HG02588 (cell line): ENCODE data around the gene SOX6.
"Not testable (repeated sequence)": the region's sequence is repeated elsewhere in the genome, so short reads cannot be mapped to it uniquely, and the experiment has no call there.

Experiments
- ATAC-seq: cut with Tn5 transposase; IDR thresholded peaks from one replicate; pipeline ENCODE4 v1.9.1; 2021; ENCODE audit warnings: mild to moderate bottlenecking, moderate library complexity; ENCODE audit not compliant: unreplicated experiment

Gene SOX6

DNA sequence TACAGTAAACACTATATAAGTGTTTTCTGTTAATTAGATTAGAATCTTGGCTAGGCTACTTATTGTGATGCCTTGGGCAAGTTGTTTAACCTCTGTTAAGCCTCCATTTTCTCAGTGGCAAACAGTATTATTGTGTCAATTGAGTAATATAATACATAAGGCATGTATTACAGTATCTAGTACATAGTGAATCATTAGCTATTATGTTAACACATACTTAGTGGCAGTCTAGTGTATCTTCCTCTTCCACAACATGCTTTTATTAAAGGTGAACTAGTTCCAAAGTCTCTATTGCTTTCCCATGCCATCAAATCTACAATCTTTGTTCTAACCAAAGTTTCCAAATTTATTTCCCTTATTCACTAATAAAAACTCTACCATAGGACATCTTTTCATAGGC, 200.9 kb downstream of the SOX6 start:
- ATAC-seq, result no peak

DNA sequence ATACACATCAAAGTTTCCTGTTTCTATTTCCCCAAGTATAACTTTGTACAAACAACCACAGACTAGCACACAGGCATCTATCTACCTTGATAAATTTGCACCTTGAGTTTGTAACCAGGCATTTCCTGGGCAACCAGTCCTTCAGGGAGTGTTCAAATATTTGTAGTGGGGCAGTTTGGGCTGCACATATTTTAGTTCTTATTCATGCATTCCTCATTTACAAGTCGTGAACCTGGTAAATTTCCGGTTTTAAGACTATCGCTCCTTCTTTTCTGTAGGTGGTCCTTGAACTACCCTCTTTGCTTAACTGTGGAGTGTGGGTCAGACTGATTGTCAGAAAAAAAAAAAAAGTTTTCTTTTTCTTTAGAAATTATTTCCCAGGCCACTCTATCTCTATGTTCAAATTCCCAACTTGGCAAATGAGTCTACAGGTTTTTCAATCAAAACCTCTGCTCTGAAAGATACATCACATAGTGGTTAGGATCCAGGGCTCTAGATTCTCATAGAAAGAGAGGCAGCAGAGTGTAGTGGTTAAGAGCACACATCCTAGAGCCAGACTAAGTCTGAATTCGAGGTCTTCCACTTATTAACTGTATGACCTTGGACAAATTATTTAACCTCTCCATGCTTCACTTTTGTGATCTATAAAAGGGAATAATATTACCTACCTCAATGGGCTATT, 201.5 kb downstream of the SOX6 start:
- no peak for ATAC-seq

DNA sequence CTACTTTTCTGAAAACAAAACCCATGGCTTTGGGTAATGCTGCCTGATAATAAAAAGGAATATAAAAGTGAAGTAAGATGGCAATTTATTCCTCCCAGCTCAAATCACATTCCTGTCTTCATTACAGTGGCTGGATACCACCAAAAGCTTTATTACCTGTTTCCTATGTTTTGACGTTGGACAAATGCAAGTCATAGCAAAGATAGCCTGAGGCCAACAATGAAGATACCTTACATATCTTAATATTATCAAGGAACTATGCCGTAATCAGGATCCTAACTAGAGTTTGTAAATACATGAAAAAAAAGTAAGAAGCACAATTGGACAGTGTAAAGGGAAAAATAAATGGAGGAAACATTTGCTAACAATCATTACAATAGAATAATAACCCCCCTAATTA, 202.4 kb downstream of the SOX6 start:
- ATAC-seq, result no peak

DNA sequence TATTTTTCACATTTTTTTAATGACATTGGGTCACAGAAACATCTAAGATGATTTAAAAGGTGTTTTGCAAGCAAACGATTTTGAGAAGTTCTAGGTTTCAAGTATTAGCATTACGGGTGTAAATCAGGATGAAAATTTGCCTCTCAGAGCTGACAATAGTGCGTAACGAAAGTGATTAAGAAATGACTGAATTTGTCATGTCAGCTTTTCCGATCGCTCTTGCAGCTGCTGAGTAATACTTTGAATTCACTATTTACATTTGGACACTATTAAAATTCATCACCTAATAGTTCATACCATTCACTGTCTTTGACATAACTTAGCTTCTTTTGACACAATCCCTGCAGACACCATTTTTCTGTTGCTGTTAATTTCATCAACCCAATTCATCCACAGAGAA, 205.2 kb downstream of the SOX6 start:
- ATAC-seq, result no peak

DNA sequence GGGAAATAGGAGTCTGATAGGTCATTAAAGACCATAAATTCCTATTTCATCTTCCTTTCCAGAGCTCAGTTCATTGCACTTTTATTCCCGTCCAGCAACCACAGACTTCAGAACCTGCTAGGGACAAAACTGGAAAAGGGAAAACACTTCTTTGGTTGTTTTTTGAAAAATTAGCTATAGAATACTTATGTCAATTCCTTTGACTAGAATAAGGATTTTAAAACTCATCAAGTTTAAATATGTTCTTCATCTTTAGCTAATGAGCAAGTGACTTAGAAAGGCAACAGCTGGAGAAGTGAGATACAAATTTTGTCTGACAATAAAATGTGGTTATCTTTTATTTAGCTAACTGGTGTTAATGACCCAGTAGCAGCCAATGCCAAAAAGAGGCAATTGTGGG, 206.9 kb downstream of the SOX6 start:
- ATAC-seq, result no peak

DNA sequence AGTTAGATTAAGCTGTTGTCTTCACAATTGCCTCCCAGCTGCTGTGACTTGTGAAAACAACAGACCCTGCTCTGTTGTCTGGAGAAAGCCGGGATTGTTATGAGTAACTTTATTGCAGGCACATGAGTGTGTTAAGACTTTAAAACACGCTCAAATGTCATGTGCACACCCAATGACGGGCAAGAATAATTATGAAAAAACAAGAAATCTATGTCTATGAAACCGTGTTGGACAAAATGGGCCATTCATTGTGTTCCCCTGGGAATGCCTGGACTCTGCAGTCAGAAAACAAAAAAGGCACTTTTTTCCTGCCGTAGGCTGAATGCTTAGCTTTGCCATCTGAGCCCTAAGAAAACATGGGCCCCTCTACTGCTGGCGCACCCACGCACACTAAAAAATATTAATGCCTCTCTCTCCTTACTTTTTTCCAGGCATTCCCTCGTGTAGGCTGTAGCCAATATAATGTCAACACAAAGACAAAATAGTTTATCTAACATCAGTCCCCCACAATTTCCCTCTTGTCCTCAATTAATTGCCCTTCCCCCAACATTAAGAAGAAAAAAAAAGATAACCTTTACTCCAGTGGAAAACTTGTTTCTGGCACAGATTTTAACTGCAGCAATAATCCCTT, 207.9 kb downstream of the SOX6 start:
- ATAC-seq, result no peak

DNA sequence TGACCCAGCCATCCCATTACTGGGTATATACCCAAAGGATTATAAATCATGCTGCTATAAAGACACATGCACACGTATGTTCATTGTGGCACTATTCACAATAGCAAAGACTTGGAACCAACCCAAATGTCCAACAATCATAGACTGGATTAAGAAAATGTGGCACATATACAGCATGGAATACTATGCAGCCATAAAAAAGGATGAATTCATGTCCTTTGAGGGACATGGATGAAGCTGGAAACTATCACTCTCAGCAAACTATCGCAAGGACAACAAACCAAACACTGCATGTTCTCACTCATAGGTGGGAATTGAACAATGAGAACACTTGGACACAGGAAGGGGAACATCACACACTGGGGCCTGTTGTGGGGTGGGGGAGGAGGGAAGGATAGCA, 209.4 kb downstream of the SOX6 start:
- not testable (repeated sequence) for ATAC-seq

DNA sequence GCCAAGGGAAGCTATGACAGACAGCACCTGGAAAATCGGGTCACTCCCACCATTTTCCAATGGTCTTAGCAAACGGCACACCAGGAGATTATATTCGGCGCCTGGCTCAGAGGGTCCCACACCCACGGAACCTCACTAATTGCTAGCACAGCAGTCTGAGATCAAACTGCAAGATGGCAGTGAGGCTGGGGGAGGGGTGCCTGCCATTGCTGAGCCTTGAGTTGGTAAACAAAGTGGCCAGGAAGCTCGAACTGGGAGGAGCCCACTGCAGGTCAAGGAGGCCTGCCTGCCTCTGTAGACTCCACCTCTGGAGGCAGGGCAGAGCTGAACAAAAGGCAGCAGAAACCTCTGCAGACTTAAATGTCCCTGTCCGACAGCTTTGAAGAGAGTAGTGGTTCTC, 214.7 kb downstream of the SOX6 start:
- ATAC-seq, result not testable (repeated sequence)

DNA sequence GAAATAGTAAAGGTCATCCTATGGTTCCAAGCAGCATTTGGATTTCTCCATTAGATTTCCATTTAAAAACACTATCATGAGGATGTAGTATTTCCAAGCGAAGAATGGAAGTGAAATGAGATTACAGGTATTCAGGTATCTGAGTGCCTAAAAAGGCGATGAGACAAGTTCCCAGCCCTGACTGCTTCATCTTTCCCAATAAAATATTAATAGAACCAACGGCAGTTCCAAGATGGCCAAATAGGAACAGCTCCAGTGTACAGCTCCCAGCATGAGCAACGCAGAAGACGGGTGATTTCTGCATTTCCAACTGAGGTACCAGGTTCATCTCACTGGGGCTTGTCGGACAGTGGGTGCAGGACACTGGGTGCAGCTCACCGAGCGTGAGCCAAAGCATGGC, 215.2 kb downstream of the SOX6 start:
- not testable (repeated sequence) for ATAC-seq

DNA sequence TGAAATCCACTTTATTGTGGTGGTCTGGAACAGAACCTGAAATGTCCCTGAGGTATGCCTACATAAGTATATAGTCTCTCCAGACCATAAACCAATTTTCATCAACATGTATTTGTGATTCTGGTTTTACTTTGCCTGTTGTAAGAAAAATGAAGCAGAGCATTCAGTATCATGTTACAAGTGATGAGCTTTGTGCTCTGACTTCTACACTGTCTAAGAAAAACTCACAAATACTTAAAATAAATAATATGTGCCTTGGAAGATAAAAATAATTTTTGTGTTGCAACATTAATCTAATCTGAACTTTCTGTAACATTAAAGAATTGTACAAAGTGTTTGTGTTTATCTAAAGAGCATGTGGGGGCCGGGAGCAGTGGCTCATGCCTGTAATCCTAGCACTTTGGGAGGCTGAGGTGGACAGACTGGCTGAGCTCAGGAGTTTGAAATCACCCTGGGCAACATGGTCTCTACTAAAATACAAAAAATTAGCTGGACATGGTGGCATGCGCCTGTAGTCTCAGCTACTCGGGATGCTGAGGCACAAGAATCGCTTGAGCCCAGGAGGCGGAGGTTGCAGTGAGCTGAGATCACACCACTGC, 219.5 kb downstream of the SOX6 start:
- ATAC-seq, result no peak

DNA sequence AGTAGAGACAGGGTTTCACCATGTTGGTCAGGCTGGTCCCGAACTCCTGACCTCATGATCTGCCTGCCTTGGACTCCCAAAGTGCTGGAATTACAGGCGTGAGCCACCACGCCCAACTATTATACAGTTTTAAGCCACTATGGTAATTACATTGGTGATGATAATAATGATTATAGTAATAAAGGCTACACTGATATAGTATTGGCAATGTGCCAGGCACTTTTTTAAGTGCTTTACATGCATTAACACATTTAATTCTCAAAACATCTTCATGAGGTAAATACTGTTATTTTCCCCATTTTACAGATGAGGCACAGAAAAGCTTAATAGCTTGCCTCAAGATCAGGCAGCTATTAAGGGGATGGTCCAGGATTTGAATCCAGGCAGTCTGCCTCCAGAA, 222.5 kb downstream of the SOX6 start:
- ATAC-seq, result no peak

DNA sequence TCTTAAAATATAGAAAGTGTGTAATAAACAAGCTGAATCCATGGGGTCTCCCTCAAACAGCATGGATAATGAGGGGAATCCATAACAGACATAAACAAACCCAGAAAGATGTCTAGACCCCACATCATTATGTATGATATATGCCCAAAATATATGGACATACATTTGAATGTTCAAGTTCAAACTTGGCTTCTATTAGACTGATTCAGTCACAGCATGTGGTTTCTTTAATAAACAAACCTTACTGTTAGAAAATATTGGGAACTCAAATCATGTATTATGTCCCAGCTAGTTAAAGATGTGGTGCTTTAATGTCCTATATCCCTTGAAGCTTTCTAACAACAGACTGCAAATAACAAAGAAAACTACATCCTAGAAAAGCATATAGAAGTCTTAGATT, 228.6 kb downstream of the SOX6 start:
- ATAC-seq, result no peak

DNA sequence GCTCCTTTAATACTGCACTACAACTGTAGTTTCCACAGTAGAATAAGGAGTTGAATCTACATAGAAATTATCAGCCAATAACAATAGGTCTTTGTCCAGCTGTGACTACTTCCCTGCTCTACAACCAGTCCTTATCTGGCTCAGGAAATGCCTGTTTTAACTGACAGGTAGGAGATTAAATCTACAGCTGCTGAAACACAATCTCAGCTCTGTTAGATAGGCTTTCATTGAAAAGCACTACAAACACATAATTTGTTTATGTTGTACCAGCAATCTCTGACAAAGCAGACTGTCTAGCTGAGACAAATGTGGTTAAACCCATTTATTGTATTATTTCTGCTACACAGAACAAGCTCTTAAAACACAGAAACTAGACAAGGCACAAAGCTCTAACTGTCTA, 230.0 kb downstream of the SOX6 start:
- ATAC-seq, result no peak

DNA sequence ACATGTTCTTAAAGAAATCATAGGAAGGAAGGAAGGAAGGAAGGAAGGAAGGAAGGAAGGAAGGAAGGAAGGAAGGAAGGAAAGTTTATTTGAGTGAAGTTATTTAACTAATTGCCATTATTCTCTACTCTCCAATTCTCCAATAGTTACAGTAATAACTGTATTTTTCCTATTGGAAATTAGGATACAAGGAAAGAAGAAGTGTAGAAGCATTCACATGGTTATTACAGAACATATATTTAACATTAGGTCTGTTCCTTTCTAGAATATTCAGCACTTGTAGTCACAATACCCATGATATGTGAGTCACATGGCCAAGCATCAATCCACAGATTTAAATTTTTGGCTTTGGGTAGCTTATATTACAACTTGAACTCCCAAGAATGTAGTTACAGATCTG, 230.6 kb downstream of the SOX6 start:
- no peak for ATAC-seq

DNA sequence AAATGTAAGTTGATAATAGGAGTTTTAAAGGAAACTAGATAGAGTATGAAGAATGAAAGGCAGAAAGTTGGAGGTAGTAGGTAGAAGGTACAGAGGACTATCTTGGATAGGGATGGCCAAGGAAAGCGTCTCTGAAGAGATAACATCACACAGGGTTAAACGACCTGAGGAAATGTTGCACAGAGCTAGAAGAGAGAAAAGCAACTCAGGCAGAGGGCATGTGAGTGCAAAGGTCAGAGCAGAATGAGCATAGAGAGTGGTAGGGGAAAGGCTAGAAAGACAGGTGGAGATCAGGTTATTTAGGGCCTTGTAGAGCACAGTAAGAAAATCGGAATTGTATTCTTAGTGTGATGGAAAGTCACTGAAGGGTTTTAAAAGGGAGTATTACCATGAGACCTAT, 232.0 kb downstream of the SOX6 start:
- ATAC-seq, result no peak

DNA sequence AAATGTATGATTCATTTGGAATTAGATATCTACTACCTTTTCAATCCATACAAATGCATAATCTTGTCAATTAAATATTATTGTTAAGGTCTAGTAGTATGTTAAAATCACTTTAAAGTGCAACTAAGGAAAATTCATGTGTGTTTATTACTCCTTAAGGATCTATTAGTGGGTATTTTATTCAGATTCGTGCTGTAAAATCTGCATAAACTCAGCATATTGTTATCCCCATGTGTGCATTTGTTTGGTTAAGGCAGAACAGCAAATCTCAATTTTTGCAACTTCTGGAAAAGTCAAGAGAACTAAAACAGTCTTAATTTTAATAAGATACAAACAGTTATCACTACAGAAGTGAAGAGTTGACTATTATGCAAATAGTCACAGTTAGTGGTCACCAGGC, 234.5 kb downstream of the SOX6 start:
- ATAC-seq, result no peak

DNA sequence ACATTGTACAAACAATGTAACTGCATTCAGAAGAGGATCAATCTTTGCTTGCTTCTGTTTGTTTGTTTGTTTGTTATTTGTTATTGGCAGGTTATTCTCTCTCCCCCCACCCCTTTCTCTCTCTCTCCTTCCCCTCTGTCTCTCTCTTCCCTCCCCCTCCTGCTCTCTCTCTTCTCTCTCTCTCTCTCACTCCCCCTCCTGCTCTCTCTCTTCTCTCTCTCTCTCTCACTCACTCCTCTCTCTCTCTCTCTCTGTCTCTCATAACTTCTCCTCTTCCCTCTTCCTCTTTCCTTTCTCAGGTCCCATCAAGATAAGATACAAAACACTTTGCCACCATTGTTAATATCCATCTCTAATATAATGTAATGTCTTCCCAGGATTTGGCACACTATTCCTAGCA, 236.3 kb downstream of the SOX6 start:
- no peak for ATAC-seq

DNA sequence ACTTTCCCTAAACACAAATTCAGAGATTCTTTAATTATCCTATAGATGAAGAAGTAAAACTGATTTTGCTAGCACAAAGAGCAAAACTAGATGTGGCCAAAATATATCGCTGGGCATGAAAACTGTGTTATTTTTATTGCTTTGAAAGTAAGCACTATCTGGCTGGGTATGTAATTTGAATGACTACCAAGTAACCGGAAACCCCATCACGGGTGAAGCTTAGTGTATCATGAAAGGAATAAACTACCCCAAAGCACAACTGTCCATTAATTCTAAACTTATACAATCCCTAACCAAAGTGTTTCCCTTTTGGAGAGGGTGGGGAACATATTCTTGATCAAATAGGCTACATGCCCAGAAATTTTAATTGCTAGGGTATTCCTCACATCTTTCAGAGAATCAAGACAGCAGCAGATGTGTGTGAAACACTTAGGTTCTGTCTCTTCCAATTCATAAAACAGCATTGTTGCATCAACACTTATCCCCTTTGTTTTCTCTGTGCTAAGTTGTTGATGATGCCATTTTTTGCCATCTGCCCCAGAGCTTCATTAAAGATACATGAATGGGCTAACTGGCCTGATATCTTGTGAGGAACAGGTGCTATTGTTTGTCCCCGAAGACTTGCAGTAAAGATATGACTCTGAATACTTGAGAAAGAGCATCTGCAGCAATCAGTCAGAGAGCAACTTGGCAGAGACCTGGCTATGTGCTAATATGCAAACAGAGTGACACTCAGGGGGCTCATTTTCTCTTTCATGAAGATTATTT, 238.2 kb downstream of the SOX6 start:
- ATAC-seq, result no peak

DNA sequence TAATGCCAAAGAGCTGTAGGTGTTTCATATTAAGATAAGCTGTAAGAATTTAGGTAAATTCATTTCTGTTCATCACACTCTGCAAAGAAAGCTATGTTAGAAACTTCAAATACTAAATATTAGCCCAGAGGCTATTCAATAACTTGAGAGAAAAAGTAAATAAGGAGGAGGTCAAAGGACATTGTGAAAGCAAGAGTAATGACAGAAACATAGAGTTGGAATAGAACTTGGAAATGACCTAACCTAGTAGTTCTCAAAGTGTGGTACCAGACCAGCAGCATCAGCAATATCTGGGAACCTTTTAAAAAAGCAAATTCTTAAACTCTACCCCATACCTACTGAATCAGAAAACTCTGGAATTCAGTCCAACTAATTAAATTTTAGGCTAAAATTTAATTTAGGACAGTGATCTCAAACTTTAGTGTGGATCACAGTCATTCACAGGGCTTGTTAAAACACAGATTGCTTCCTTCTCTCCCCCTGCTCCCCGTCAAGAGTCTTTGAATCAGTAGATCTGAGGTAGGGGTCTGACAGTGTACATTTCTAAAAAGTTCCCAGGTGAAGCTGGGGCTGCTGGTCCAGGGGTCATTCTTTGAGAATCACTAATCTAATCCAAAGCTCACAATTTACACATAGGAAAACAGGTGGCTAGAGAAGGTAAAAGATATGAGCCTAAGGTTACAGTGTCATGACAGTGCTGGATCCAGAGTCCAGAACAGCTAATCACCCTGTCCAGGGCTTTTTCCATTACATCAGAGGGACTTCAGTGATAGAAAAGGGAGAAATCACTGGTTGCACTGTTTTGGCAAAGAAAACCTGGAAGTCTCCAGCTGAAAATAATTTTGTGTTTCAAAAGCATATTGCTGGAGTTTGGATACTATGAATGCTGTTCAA, 241.1 kb downstream of the SOX6 start:
- ATAC-seq, result no peak

DNA sequence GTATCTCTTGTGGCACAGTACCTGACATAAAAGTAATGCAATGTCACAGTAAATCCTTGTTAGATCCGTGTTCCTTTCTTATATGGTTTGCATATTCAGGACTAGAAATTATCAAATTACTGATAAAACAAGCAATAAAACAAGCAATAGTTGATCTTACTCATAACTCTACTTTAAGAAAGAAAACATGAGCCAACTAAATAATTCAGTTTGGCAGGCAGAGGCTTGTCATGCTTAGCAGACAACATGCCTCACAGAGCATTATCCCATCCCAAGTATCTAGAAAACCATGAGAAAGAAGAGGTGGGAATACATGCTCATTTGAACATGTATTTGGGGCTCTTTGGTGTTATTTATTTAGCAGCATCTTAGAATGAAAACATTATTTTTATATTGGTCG, 241.9 kb downstream of the SOX6 start:
- ATAC-seq, result no peak

DNA sequence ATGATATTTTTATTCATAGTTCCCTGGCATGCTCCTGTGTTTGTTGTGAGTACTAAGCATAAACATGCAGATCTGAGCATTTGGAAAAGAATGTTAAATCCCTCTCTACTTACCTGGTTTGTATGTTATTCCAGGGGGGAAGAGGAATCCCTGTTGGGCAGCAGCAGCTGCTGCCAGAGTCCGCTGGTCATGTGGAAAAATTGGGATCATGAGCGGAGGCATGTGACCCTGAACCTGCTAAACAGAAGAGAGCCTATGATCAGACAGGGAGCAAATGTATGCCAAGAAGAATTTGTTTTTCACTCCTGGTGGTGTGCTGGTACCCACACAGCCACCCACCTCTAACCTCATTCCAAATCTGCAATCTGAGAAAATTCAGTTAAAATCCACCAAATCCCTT, 244.7 kb downstream of the SOX6 start:
- no peak for ATAC-seq
